Inferior parietal cortex (tissue), 1 donor: ENCODE data around the gene PLA2G12A.

ENCODE experiments used
- DNase-seq: peaks from one replicate; pipeline ENCODE4 v3.0.0-alpha.2; 2016; ENCODE audit errors: extremely low spot score

PLA2G12A gene

DNA sequence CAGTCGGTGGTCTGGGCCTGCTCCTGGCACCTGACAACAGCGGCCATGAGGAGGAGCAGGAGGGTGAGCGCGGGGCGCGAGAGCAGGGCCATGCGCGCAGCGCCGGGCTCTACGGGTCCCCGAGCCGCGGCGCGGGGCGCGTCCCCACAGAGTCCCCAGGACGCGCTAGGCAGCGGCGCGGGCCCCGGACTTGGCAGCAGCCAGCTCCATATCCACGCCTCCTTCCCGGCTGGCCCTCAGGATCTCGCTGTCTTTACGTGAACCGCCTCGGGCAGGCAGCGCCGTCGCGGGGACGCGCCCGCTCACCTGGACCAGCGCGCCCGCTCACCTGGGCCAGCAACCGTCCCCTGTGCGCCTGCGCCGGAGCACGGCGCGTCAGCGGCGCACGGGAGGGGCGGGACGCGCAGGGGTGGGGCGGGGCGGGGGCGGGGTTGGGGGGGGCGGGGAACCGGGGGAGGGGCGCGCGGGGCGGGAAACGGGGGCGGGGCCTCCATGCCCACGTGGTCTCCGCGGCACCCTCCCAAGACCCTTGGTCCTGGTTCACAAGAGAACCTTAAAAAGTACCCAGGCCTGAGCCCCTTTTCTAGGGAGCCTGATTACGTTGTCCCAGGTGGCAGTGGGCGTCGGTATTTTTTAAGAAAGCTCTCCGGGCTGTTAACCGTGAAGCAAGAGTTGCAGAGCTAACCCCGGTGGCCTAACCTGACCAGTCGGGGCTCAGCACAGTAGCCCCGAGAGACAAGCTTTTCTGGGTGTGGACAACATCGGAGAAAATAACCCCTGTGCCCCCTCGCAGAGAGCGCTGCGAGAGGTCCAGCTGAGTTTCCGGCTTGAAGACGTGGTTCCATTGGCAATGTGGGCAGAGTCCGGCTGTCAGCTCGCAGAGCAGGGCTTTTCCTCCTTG is at the start of gene PLA2G12A:
TSS of gene PLA2G12A (minus strand) at position 353 of the 901 bp plus-strand sequence. CDS start at position 92, 261 bp downstream.
- DNase-seq = peak; percentile 69

DNA sequence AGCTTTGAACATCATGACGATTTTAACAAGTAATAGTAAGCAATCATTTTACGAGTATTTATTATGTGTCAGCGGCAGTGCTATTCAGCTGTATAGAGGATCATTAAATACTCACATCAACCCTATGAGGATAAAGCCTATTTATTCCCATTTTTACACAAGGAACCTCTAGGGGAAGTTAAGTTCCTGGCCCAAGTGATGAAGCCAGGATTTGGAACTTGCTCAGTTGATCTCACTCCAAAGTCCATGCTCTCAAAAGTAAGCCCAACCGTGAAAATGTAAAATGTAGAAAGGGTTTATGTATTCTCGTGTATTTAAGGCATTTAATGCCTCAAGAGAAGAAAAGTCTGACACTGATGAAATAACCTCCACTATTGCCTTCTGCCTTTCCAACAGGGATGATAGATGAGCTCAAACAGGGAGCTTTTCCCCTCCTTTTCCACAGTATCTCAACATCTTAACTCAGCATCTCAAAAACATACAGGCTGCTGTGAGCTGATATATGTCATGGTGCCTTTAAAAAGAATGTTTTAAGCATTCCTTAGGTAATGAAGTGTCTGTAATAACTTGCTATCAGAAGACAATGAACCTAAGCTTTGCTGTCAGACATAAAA is 35.0 kb upstream of the PLA2G12A start:
- DNase-seq = no peak

DNA sequence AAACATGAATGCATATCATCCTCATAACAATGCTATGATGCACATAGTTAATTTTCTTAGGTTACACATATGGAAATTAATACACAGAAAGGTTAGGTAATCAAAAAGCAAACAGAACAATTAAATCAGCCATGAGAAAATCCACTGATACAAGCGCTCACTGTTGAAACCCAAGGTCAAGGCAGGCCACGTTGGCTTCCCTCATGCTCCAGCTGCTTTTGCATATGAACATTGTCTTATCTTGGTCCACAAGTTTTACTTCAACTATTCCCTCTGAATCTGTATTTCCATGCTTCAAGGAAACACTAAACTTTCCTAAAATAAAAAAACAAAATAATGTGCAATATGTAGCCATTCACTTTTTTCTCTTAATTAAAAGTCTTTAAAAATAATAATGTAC is 34.5 kb upstream of the PLA2G12A start:
- DNase-seq = no peak

DNA sequence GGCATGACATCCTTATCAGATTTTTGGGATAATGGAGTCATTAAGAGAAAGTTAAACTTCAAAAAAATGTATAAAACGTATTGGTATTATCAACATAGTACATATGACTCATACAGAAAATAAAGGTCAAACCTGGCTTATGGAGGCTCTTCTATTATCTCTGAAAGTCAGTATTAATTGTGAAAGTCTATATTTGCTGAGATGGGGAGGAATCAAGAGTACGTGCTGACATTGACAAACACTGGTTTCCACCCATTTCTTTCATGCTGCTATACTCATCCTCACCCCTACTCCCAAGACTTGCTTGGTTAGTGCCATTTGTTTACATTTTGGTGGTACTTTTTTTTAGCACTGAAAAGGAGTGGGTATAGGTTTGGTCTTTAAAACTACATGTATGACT is 30.8 kb upstream of the PLA2G12A start:
- no peak for DNase-seq

DNA sequence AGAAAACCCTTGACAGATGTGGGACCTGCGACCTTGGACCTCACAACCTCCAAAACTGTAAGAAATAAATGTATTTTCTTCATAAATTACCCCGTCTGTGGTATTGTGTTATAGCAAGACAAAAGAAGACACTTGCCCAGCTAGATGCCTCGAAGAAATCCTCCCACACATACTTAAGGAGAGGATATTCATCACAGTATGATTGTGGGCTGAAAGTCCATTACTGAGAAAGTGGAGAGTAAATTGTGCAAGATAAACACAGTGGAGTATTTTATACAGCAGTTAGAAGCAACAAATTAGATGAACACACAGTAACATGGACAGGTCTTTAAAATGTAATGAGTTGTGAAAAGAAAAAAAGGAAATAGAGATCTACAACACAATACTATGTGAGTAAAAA is 25.8 kb upstream of the PLA2G12A start:
- DNase-seq = no peak

DNA sequence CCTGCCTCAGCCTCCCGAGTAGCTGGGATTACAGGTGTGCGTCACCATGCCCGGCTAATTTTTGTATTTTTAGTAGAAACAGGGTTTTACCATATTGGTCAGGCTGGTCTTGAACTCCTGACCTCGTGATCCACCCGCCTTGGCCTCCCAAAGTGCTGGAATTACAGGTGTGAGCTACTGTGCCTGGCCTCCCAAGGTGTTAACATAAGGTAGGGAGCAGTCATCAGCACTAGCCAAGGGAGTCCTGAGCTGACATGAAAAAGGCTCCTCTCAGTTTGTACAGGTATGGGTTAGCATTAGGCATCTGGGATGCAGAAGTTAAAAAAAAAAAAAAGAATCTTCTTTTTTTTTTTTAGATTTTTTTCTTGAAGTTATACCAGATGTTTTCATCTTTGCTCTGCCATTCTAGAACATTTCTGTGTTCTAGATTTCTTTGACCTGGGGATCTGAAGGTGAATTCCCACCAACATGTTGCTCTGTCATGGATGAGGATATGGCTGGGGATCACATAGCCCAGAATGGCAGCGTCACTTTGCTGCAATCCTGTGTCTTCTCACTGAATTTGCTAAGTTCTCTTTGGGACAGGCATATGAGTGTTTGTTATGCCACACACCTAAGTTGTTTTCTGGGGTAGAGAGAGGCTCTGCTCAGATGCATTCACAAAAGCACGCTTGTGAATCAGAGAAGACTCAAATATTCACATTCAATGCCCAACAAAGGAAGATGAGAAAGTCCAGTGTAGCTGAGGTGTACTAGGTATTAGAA is 24.4 kb upstream of the PLA2G12A start:
- DNase-seq = no peak

DNA sequence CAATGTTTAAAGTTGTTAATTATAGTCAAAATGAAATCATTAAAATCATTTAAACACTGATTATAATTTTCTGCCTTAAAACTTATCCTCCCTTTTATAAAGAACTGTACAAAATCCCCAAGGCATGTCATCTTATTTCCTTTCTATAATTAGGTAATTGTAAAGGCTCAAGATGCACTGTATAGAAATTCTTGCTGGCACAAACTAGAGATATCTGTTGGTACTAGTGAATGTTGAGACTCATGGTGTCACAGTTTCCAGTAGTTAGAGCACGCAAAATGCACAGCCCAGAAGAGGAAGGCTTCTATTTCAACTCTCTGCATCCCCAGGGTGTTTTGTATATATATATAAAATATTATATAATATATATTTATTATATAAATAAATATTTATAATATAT is 22.7 kb upstream of the PLA2G12A start:
- DNase-seq = no peak

DNA sequence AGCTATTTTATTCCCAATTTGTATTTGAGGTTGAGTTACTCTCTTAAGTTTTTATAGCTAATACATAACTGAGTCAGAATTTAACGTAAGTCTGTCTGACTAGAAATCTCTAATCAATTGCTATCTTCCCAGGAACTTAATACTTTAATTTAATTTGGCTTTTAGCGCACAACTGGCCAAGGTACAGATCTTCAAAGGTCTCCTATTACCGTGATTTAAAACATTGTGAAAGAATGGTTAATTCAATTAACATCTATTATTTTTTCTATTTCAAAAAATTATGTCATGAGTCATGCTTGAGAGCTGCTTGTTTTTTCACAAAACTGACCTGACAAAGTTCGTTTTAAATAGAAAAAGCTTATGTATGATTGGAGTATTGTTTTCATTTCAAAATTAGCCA is 22.0 kb upstream of the PLA2G12A start:
- no peak for DNase-seq

DNA sequence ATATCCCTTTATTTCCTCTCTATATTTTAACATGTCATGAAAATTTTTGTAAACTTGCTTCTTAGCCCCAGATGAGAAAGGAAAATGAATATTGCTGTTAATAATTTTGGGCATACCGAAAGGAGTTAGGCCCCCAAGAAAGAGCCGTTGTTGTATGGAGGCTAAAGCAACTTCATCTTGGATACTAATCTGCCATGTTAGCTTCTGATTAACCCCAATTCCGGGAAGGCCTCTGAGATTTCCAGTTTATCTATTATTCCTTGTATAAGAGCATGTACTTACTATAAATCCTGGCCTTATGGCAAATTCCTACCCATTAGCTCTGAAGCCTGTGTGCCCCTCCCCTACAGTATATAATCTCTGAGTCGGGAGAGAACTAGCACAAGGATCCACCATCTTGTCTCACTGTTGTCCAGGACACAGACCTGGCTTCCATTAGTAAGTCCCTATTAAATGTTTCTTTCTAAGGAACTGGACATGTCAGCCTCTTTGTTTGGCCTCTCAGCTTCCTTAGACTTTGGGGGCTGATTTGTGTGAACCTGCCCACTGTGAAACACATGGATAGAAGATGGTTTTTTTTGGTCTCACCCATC is 20.9 kb upstream of the PLA2G12A start:
- no peak for DNase-seq

DNA sequence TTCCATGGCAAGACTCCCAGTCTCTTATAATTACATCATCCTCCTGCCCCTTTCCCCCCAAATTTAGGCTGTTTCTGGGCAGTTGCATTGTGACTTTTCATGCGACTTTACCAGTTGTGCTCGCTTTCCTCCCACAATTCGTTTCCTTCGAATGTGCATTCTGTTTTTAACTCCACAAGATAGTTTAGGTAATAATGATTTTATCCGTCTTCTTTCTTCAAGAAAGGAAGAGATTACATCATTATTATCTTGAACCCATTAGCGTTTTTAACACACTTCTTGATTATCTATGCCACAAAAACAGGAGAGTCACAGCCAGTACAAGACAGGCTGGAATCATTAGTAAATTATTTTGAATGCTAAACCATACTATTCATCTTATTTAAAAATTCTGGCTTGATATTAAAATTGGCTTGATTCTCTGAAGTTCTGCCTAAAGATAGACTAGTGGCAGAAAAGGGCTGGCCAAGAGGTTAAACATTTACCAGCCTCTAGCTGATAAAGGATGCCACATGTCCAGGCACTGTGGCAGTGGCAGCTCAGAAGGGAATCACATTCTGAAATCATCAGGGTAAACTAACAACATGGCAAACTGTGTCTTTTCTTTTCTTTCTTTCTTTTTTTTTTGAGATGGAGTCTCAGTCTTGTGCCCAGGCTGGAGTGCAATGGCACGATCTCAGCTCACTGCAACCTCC is 19.7 kb upstream of the PLA2G12A start:
- no peak for DNase-seq

DNA sequence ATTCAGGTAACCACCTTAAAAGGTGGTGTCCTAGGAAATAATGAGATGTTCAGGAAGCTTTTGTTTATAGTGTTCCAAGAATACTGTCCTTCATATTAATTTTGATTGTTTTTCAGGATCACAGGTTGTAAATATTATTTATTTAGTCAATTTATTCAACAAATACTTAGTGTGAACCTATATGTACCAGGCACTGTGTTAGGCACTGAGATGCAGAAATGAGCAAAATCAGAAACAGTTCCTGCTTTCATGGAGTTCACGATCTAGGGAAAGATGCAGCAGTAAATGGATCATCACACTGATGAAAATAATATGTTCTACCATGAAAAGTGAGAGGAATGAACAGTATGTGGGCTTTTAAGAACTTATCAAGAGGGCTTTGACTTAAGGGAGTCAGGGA is 18.2 kb upstream of the PLA2G12A start:
- DNase-seq = no peak

DNA sequence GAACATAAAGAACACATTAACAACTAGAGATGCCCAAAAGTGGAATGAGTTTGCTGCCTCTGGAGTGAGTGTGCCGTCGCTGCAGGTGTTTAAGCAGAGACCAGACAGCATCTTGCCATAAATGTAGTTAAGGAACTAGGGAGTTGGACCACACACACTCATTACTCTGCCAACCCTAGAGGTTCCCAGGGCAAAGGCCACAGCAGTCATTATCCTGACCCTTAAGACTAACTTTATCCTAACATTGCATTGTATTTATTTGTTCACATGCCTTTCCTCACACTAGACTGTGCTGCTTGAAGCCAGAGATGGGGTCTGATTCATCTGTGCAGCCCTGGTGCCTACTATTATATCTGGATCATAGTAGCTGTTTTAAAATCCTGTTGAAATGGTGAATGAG is 16.9 kb upstream of the PLA2G12A start:
- no peak for DNase-seq

DNA sequence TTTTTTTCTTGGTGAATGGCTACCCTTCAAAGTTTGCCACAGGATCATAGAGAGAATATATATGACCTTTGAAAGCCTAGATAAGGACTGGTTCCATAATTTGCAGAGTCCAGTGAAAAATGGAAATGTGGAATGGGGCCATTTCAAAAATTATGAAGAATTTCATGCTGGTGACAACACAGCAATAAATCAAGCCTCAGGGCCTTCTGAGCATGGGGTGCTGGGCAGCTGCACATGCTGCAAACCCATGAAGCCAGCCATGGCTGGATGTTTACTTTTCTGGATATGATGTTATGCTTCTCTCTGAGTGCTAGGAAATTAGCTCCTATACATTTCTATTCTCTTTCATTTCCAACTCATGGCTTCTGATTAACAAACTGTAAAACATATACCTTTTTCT is 16.0 kb upstream of the PLA2G12A start:
- DNase-seq = no peak

DNA sequence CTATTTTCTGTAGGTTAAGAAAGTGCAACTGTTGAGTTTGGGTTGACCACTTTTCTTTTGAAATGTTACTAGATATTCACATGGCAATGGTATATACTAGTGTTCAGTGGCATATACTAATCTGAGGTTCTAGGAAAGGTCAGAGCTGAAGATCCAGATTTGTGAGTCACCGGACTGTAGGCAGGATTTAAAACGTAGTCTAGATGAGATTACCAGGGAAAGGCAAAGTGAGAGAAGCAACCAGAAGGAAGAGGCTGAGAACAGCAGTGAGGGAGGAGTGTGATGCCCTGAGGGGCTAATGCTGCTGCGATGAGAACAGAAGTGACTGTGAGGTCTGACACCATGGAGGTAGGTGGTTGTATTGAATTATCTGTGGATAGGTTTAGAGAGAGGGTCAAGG is 9.7 kb upstream of the PLA2G12A start:
- DNase-seq = no peak

DNA sequence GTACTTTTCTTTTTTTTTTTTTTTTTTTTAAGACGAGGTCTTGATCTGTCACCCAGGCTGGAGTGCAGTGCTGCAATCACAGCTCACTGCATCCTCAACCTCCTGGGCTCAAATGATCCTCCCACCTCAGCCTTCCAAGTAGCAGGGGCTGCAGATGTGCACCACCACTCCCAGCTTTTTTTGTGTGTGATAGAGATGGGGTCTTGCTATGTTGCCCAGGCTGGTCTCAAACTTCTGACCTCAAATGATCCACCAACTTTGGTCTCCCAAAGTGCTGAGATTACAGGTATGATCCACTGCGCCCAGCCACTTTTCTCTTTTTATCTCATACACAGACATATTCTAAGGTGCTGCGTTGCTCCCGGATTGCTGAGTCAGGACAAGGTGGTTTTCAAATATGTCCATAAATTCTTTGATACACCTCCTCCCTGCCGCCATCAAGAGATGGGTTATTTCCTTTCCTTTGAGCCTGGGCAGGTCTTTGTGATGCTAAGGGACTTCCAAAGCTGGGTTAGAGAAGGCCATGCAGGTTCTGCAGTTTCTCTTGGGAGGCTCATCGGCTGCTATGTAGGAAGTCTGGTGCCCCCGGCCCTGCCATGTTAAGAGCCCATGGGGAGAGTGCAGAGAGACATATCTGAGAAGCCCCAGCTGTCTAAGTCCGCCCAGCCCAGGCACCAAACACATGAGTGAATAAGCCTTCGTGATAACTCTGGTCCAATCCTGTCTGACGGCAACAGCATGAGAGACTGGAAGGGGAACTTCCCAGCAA is 8.4 kb upstream of the PLA2G12A start:
- DNase-seq = no peak

DNA sequence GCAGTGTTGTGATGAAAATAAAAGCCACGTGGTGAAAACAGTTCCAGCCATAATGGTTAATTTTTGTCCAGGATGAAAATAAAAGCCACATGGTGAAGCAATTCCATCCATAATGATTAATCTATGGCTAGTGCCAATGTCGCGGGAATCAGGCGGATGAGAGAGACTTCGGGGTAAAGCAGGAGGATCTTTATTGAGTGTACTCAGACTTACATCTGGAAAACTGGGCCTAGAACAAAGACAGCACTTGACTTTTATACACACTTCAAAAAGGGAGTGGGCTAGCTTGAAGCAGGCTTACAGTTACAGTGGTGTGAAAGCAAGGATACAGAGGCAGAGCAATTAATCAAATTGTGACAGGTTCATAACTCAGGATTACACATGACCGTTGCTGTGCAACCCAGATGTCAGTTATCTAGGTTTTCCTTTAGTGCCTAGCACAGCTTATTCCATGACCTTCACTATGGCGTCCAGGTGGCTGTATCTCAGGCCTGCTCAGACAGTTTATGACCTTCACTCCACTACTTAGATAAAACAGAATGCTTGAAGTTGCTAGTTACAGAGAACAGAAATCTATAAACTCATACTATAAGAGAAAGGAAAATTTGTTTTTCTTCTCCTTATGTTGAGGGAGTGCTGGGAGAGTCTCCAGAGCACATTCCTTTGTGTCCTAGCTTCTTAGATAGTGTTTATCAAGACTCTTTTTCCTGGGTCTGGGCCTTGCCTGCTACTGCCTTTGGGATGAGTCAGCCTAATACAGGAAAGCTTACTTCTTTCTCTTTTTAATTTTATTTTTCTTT is 5.9 kb upstream of the PLA2G12A start:
- DNase-seq = no peak

DNA sequence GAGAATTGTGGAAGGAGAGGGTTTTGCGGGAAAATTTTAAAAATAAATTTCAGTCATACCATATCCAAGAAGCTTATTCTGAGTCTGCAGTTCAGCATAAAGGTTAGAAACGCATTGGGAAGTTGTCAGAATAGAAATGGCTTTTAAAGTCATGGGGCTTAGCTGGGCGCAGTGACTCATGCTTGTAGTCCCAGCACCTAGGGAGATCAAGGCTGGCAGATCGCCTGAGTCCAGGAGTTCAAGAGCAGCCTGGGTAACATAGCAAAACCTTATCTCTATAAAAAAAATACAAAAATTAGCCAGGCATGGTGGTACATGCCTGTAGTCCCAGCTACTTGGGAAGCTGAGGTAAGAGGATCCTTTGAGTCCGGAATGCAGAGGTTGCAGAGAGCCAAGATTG is 3.9 kb upstream of the PLA2G12A start:
- DNase-seq = no peak

DNA sequence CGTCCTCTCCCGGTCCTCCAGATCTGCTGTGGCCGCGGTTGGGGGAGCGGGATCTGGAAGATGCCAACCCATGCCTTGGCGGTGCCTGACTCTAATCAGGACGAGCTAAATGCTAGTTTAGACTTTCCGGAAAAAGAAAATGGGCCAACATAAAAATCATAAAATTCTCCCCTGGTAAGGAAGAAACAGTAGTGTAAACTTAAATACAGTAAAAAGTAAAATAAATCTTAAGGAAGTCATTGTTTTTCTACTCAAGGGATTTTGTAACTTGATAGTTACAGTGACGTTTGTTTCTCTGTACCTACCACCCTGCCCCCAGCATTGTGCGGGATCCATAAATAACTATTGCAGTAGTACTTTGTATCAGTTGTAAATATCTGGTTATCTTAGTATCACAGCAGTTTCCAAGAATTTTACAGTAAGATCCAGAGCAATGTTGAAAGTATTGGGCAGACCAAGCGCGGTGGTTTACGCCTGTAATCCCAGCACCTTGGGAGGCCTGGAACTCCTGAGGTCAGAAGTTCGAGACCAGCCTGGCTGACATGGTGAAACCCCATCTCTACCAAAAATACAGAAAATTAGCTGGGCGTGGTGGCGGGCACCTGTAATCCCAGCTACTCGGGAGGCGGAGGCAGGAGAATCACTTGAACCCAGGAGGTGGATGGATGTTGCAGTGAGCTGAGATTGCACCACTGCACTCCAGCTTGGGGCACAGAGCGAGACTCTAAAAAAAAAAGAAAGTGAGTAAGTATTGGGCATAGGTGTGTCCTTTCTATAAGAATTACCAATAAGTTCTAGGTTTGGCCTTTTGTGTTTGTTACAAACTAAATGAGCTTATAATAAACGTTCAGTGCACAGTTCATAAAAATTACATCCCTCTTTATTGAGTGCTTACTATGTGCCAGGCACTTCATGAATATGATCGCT is 1.0 kb upstream of the PLA2G12A start:
- DNase-seq = peak; percentile 43
